Stimulated activated effector memory CD8-positive, alpha-beta T cell treated with anti-CD3 and anti-CD28 coated beads, Interleukin-12 subunit alpha, Interleukin-12 subunit beta, amount 100 ng/mL, for 72 hours (primary cell): ENCODE measurements around the gene HMHB1.

ENCODE experiments used
- ATAC-seq: fragments of 150-1000 bp; cut with Tn5 transposase; 2 replicates; pipeline ENCODE4 v1.10.0; 2021
- DNase-seq, 2 donors: peaks; one replicate each; pipeline ENCODE4 v3.0.0; 2021 to 2022; ENCODE audit warnings: low spot score in 2 of 2
- H3K27ac Mint-ChIP-seq: one replicate; pipeline ENCODE4 v1.8.0; 2022; ENCODE audit warnings: mild to moderate bottlenecking, mixed read lengths
- H3K36me3 Mint-ChIP-seq: one replicate; pipeline ENCODE4 v1.8.0; 2022; ENCODE audit warnings: mild to moderate bottlenecking, mixed read lengths
- H3K4me1 Mint-ChIP-seq: one replicate; pipeline ENCODE4 v1.8.0; 2022; ENCODE audit warnings: mixed read lengths
- H3K4me3 Mint-ChIP-seq: one replicate; pipeline ENCODE4 v1.8.0; 2022; ENCODE audit warnings: mild to moderate bottlenecking, mixed read lengths
- H3K9me3 Mint-ChIP-seq: one replicate; pipeline ENCODE4 v1.8.0; 2022; ENCODE audit warnings: mixed read lengths

HMHB1 gene

DNA sequence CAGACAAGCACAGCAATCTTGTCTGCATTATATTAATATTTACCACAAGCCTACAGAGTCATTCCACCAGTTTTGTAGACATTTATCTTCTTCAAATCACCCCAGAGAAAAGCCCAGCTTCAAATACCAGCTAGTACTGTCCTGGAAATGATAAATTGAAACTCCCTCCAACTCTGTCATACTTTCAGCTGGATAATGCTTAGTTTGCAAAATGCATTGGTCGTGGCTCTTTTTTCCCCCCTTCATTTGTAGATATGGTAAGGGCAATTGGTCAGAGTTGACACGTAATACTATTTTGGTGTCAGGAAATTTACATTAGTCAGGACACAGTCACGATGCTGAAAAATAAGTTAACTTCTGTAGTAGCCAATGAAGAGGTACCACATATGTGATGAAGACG, 21.2 kb downstream of the HMHB1 start:
- ATAC-seq = no peak

DNA sequence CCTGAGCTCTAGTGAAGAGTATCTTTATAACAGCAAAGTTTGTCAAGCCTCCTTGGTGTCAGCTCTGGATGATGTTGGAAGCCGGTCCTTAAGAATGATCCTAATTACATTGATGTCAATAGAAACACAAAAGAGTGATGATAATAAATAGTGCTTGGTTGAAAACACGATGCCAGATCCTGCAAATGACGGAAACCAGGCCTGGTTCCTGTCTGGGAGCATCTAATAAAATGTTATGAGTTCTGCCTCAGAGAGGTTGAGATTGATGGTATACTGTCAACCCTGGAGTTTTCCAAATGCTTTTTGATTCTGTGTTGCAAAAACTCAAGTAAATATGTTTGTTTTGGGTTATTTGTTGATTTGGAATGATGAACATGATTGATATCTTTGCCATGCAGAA, 23.3 kb downstream of the HMHB1 start:
- no peak overlapping the region for H3K27ac Mint-ChIP-seq
- no peaks in the 10 kb centered on the region for H3K4me1 Mint-ChIP-seq
- H3K4me3 Mint-ChIP-seq = no peak overlapping the region
- no peaks in the 10 kb centered on the region for H3K36me3 Mint-ChIP-seq
- ATAC-seq (no peak), DNase-seq (no peak)
- H3K9me3 Mint-ChIP-seq = no peaks in the 10 kb centered on the region

More for the DNA sequence above, 21.2 kb downstream of the HMHB1 start:
- Mint-ChIP-seq H3K36me3 (no peaks in the 10 kb centered on the region), H3K4me1 (peaks cover 6% of the 10 kb centered on the region), H3K9me3 (no peaks in the 10 kb centered on the region), H3K4me3 (no peak overlapping the region), H3K27ac (no peak overlapping the region)
- no peak for DNase-seq

DNA sequence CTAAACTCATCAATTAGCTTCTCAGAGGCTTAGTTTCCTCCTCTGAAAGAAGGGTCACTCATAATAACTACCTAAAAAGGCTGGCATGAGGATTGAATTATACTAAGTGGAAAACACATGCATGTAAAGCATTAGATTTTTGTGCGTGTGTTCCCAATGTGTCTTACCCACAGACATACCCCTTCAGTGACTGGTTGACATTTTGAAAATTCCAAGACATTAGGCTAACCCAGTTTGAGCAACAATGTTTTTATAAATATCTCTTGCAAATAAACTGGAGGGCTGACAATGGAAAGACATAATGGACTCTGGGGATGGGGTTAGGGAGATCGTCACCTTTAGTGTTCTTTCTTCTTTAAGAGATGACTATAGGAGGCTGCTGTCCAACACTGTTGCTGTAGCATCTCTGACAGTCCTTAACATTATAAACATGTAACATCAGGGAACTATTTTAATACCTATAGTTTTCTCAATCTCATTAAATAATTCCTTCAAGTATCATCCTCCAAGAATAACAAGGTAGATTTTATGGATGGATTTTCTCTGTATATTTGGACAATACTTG, 24.3 kb downstream of the HMHB1 start:
- Mint-ChIP-seq H3K9me3 (no peaks in the 10 kb centered on the region), H3K4me3 (no peak overlapping the region), H3K27ac (no peak overlapping the region), H3K36me3 (no peaks in the 10 kb centered on the region), H3K4me1 (no peaks in the 10 kb centered on the region)
- ATAC-seq (no peak), DNase-seq (no peak)

DNA sequence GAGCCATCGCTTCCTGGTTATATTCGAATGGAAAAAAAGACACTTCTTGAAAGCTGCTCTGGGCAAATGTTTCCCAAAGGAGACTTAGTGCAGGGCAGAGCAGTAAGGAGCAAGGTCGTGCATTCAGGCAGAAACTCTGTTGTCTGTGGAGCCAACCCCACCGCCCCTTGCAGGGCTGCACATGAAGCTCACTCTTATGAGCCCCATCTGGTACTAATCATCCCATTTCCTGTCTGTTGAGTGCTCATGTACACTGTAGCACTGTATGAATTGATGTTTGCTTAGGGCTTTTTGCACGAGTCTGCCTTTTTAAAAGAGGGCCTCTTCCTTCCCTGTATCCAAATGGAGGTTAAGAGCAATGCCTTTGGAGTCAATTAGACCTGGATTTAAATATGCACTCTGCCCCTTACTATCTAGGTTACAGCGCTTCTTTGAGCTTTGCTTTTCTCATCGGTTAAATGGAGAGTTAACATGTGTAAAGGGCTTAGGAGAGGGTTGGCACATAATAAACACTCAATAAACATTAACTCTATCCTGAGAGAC, 25.4 kb downstream of the HMHB1 start:
- Mint-ChIP-seq H3K4me3 (no peak overlapping the region), H3K9me3 (no peaks in the 10 kb centered on the region), H3K27ac (no peak overlapping the region), H3K36me3 (no peaks in the 10 kb centered on the region), H3K4me1 (no peaks in the 10 kb centered on the region)
- no peak for DNase-seq
- ATAC-seq = no peak

DNA sequence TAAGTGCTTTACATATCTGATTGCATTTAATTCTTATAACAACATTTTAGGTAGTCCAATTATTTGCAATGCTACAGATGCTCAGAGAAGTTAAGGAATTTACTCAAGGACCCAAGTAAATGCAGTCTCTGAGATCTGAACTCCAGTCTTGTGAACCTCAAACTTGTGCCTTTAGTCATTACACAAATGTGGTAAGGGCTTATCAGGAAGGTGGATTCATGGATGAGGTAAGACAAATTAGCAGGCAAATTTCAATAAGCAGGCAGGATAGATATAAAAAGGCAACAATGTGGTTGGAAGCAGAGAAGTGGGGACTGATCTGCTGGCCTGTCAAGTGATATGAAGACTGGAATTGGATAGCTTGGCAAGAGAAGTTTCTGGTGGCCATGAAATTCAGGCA, 29.5 kb downstream of the HMHB1 start:
- no peaks in the 10 kb centered on the region for H3K4me1 Mint-ChIP-seq
- no peaks in the 10 kb centered on the region for H3K9me3 Mint-ChIP-seq
- no peak overlapping the region for H3K4me3 Mint-ChIP-seq
- no peaks in the 10 kb centered on the region for H3K36me3 Mint-ChIP-seq
- no peak overlapping the region for H3K27ac Mint-ChIP-seq
- ATAC-seq (no peak), DNase-seq (no peak)

DNA sequence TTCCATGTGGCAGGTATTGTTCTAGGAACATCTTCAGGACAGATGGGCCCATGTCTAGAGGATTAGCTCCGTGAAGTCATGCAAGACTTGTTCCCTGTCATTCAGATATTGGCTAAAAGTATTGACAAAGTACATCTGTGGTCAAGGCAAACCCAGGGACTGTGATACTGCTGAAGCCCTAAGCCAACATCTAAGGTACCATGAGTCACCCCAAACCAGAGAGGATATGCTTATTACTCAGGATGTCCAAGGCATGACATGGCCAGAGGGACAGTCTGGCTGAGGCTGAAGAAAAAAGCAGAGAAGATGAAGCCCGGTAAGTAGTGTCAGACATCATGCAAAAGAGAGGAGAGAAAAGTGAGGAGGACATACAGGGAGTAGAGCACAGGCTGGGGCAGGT, 31.0 kb downstream of the HMHB1 start:
- no peak for ATAC-seq
- DNase-seq = no peak
- Mint-ChIP-seq H3K4me1 (no peaks in the 10 kb centered on the region), H3K27ac (no peak overlapping the region), H3K4me3 (no peak overlapping the region), H3K36me3 (no peaks in the 10 kb centered on the region), H3K9me3 (no peaks in the 10 kb centered on the region)

GRCh38 chr5:143843461-143843860, 31.5 kb downstream of the HMHB1 start:
- Mint-ChIP-seq H3K4me1 (no peaks in the 10 kb centered on the region), H3K9me3 (no peaks in the 10 kb centered on the region), H3K27ac (no peak overlapping the region), H3K4me3 (no peak overlapping the region), H3K36me3 (no peaks in the 10 kb centered on the region)
- ATAC-seq (no peak), DNase-seq (no peak)

DNA sequence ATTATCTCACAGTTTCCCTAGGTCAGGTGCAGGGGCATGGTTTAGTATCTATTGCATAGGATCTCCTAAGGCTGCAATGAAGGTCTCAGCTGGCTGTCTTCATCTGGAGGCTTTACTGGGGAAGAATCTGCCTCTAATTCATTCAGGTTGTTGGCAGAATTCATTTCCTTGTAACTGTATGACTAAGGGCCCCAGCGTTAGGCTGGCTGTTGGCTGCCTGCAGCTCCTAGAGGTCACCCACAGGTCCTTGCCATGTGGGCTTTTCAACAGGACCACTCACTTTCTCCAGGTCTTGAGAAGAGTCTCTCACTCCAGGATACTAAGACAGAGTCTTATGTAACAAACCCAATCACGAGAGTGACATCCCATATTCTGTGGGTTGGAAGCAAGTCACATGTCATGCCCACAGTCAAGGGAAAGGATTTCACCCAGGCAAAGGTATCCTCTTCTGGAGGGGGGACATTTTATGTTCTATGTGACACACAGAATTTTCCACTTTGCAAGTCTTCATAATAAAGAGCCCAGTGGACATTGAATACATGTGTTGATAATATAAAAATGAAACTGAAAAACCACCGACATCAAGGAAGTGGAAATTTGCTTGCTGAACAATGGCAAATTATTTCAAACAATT, 38.2 kb downstream of the HMHB1 start:
- ATAC-seq (peak; percentile 32), DNase-seq (no peak)
- no peak overlapping the region for H3K27ac Mint-ChIP-seq
- H3K36me3 Mint-ChIP-seq = no peaks in the 10 kb centered on the region
- no peaks in the 10 kb centered on the region for H3K4me1 Mint-ChIP-seq
- no peaks in the 10 kb centered on the region for H3K9me3 Mint-ChIP-seq
- no peak overlapping the region for H3K4me3 Mint-ChIP-seq

- H3K4me3 Mint-ChIP-seq = no peak overlapping the region
- H3K27ac Mint-ChIP-seq = no peak overlapping the region
- H3K4me1 Mint-ChIP-seq = no peaks in the 10 kb centered on the region
- DNase-seq (no peak), ATAC-seq (no peak)
- no peaks in the 10 kb centered on the region for H3K36me3 Mint-ChIP-seq
- H3K9me3 Mint-ChIP-seq = no peaks in the 10 kb centered on the region
Observed at GRCh38 chr5:143851383-143851782, 39.4 kb downstream of the HMHB1 start.

DNA sequence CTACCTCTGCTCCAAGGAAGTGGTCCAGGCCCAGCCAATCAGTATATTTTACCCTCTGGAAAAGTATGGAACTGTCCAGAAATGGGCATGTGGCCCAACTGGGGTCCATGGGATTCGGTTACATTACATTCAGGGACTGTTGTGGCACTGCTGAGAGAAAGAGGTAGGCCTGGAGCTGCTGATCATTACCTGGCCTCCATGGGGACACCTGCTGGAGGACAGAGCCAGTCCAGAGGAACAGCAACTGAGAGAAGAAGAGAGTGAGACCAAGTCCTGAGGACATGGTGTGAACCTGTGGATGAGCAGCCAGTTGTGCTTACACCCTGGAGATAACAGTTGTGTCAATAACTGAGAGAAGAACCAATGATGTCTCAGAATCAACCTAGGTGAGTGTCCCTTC, 48.2 kb downstream of the HMHB1 start:
- H3K4me3 Mint-ChIP-seq = no peak overlapping the region
- no peak overlapping the region for H3K27ac Mint-ChIP-seq
- H3K36me3 Mint-ChIP-seq = no peaks in the 10 kb centered on the region
- no peaks in the 10 kb centered on the region for H3K9me3 Mint-ChIP-seq
- no peaks in the 10 kb centered on the region for H3K4me1 Mint-ChIP-seq
- no peak for DNase-seq
- no peak for ATAC-seq

DNA sequence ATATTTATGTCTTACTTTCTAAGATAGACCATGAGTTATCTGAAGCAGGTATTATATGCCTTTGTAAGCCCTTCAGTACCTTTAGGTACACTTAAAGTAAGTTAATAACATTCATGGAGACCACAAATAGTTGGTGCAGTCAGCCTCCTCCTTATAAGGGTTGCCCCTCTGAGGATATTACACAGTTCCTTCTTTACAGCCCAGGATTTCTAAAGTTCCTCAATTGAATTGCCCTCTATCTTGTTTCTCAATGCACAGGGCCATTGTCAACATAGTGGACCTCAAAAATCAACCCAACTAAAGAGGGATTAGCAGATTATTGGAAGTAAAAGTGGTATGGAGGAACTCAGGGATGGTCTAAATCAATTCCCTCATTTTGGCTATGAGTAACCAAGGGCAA, 50.3 kb downstream of the HMHB1 start:
- H3K36me3 Mint-ChIP-seq = no peaks in the 10 kb centered on the region
- ATAC-seq = no peak
- H3K4me3 Mint-ChIP-seq = no peak overlapping the region
- no peaks in the 10 kb centered on the region for H3K9me3 Mint-ChIP-seq
- no peaks in the 10 kb centered on the region for H3K4me1 Mint-ChIP-seq
- no peak for DNase-seq
- no peak overlapping the region for H3K27ac Mint-ChIP-seq

GRCh38 chr5:143865426-143866025, 53.6 kb downstream of the HMHB1 start:
- H3K4me3 Mint-ChIP-seq = no peak overlapping the region
- H3K27ac Mint-ChIP-seq = no peak overlapping the region
- DNase-seq = no peak
- no peak for ATAC-seq
- H3K4me1 Mint-ChIP-seq = no peaks in the 10 kb centered on the region
- H3K36me3 Mint-ChIP-seq = no peaks in the 10 kb centered on the region
- H3K9me3 Mint-ChIP-seq = no peaks in the 10 kb centered on the region
